HL-60/S4 treated with phorbol 12-myristate 13-acetate at 8.2 ng/mL for 4 days and 3 days (cell line): ENCODE data around the gene IGF2R.
"Not testable (repeated sequence)": the region's sequence is repeated elsewhere in the genome, so short reads cannot be mapped to it uniquely, and the experiment has no call there.

ENCODE experiments used
- in situ Hi-C: fragments of 300-500 bp; cut with MboI; formaldehyde crosslinking; loops from 2 replicates; pipeline ENCODE4 v1.15.0; 2022; ENCODE audit warnings: low sequenced_read_pairs

IGF2R gene

DNA sequence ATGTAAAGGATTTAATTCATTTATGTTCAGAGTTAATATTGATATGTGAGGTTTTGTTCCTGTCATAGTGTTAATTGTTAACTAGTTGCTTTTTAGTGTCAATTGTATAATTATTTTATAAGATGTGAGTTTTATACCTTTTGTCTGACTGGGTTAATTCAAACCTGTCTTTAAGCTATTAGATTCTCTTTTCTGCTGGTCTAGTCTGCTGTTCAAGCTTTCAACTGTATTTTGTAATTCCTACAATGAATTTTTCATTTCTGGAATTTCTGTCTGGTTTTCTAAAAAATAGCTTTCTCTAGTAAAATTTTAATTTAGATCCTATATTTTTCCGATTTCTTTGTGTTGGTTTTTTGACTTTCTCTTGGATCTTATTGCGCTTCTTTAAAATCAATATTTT, 26.5 kb downstream of the IGF2R start:
- in situ Hi-C loops: no loop called here

DNA sequence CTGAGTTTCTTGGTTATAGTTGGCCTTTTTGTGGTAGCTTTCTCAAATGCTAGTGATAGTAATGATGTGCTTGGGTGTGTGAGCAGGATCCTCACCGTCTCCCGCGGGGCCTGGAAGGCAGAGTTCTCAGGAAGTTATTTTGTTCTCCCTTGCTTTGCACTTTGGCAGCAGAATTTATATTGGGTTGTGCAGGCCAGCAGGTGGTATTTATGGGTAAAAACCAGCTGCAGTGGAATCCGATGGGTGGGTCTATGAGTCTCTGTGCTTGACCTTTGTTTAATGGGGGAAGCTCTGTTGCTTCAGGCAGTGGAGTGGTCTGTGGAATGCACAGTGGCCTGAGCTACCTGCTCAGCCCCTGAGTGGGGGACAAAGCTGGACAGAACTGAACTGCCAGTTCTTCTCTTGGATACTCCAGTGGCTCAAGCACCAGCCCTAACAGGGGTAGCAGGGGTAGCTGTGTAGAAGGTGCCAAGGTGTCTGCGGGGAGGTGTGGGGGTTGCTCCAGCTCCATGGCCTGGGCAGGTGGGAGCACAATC, 27.3 kb downstream of the IGF2R start:
- in situ Hi-C loops: no loop called here

DNA sequence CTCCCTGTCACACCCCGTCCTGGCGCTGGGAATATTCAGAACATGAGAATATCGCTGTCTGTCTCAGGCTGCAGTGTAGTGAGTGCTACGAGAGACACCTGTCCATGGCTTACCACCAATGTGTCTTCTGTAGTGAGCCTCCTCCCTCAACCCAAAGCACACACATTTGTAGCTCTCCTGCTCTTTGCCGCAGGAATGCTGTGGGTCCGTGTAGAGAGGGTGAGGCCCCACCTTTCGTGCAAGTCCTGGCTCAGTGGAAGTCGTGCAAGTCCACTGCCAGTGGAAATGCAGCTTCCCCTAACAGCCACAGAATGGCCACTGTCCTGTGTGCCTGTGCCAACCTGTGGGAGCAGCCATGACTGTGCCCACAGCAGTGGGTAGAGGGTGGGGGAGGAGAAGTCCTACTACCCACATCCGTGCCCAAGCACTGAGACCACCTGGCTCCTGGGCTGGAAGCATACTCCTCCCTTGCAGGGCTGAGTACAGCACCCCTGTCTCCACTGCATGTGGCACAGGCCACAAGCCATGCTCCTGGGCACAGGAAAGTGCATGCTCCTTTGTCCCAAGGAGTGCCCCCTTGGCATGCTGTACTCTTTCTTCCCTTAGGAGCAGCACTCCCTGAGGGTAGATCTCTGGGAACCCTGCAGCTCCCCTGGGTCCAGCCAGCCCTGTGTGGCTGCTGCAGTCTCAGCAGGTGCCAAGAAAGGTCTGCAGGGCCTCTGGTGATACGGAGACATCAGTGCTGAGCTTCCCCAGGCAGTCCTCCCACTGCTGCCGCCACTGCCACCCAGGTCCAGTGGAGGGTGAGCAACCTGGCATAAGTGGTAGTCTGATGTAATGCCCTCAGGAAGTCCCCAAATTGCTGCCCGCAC, 28.0 kb downstream of the IGF2R start:
- in situ Hi-C loops: no loop called here

DNA sequence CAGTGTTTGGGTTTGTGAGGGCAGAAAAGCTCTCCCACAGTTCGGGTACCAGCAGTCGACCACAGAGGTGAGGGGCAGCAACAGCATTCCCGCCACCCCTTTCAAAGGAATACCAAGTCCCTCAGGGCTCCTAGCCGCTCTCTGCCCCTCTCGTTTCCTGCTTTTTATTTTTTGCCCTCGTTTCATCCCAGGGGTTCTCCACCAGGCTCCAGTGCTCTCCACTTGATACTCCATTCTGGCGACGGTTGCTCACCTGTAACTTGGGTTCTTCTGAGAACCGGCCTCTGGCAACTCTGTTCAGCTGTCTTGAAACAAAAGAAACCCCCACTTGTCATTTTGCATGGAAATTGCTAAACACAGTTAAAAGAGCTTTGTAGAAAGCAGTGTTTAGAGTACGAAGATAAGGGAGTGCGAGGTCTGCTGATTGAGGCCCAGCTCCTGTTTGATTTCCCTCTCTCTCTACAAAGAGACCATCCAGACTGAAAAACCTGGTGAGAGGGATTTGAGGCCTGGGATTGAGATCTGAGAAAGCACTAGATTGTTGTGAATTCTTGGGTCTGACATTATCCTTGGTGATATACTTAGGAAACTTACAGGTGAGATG, 28.7 kb downstream of the IGF2R start:
- in situ Hi-C loops: no loop called here

DNA sequence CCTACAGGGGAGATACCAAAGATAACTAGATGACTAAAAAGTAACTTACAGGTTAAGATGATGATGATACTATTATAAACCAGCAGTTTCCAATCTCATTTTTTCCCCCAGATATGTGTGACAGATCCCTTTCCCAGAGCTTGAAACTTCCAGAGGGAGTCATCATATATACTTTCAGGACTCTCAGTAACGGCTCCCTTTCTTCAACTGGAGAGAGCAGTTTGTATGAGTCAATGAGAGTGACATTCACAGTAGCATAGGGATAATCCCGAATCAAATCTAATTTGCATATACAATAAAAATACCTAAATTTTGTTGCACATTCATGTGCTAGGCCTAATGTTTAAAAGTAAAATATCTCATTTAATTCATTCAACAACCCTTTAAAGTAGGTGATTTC, 29.7 kb downstream of the IGF2R start:
- in situ Hi-C loops: no loop called here

DNA sequence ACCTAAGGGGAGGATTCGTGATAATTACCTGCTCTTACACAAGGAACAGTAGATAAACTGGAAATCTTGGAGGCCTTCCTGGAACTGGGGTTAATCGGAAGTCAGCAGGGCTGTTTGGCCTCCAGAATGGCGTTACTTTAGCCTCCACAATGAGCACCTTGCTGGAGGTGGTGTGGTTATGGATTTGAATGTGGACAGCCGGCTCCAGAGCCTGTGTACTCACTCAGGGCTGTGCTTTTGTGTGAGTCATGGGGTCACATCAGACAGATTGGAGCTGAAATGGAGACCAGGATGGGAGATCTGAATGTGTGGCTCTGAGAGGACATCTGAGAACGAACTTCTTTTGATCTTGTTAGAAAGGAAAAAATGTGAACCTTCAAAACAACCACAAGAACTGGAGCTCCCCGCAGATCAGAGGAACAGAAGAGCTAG, 30.4 kb downstream of the IGF2R start:
- in situ Hi-C loops: no loop called here

DNA sequence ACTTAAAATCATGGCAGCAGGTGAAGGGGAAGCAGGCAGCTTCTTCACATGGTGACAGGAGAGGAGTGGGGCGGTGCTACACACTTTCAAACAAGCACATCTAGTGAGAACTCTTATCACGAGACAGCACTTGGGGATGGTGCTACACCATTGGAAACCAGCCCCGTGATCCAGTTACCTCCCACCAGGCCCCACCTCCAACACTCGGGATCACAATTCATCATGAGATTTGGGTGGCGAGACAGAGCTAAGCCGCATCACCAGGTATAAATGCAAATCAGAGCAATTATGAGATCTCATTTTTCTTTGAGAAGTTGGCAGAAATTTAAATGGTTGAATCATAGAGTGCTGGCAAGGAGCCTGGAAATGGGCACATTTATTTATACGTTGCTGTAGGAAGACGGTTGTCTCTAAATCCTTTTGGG, 31.4 kb downstream of the IGF2R start:
- in situ Hi-C loops: no loop called here

DNA sequence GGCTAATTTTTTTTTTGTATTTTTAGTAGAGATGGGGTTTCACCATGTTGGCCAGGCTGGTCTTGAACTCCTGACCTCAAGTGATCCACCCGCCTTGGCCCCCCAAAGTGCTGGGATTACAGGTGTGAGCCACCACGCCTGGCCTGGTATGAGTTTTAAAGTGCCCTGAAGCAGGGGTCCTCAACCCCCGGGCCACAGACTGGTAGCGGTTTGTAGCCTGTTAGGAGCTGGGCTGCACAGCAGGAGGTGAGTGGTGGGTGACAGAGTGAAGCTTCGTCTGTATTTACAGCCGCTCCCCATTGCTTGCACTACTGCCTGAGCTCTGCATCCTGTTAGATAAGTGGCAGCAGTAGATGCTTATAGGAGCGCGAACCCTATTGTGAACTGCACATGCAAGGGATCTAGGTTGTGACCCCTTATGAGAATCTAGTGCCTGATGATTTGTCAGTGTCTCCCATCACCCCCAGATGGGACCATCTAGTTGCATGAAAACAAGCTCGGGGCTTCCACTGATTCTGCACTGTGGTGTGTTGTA, 32.1 kb downstream of the IGF2R start:
- in situ Hi-C loops: not testable (repeated sequence)

DNA sequence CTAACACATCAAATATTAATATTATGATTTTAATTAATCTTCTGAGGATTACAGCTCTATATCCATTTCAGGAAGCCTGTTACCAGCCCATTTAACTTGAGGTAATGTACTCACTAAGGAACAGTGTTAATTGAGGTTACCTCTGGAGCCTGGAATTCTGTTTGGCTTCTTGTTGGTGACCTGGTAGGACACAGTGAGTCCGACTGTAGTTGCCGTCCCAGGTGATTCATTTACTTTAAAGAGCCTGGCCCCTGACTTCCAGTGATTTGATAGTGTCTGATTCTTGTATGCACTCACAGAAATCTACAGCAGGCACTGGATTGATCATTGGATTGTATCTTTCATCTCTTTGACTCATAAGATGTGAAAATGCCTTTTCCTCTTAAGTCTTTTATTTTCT, 34.0 kb downstream of the IGF2R start:
- in situ Hi-C loops: no loop called here

DNA sequence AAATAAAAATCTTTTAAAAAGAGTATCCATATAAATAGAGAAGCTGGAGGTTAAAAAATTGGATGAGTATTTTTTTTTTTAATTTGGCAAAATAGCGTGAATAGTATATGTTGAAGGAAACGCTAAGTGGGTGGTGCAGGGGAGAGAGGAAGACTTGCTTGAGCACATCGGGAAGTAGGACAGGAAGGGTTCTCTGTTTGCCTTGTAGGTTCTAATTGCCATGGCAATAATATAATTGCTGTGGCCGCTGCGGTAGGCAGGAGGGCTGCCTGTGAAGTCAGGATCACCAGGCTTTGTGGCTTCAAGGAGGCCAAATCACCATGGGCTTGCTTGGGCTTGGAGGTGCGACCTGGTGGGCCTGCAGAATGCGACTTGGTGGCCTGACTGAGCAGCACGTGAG, 35.1 kb downstream of the IGF2R start:
- in situ Hi-C loops: no loop called here

DNA sequence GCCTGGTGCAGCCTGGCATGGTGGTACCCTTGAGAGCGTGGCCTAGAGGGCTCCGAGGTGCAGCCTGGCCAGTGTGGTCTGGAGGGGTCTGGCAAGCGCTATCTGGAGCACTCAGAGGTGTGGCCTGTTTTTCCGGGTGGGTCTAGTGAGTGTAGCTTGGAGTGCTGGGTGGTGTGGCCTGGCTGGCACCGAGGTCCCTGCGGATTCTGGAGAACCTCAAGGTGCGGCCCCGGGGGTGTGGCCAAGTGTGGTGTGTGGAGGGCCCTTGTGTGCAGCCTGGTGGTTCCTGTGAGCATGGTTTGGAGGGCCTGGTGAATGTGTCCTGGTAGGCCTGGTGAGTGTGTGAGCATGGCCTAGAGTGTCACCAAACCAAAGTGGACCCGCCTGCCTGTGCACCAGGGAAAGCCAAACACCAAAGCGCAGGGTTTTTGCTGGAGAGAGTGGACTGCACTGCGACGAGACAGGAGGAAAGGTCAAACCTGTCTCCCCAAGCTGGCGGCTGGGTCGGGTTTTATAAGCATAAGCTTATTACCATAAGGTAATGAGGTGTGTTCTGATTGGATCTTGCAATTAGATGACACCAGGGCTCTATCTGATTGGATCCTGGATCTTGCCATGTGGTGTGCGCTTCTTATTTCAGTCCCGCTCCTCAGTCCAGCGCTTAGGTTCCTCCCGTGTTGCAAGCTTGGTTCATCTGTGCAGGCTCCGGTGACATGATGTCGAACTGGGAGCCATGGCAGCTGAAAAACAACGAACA, 35.7 kb downstream of the IGF2R start:
- in situ Hi-C loops: no loop called here

DNA sequence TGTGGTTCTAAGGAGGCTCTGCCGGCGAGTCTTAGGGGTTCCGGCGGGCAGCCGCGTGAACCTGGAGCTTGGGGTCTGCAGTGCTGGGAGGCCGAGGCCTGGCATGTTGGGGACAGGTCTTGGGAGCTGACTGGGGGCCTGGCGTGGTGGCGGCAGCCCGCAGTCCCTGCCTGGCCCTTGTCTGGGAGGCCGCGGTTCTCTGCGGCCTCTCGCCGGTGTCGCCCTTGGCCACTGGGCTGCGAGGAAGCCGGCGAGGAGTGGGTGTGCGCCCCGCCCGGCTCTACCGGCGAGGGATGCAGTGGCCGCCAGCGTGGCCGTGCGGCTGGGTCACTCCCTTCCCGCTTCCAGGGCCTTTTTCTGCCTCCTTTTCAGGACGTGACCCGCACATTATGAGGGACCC, 36.3 kb downstream of the IGF2R start:
- in situ Hi-C loops: no loop called here

DNA sequence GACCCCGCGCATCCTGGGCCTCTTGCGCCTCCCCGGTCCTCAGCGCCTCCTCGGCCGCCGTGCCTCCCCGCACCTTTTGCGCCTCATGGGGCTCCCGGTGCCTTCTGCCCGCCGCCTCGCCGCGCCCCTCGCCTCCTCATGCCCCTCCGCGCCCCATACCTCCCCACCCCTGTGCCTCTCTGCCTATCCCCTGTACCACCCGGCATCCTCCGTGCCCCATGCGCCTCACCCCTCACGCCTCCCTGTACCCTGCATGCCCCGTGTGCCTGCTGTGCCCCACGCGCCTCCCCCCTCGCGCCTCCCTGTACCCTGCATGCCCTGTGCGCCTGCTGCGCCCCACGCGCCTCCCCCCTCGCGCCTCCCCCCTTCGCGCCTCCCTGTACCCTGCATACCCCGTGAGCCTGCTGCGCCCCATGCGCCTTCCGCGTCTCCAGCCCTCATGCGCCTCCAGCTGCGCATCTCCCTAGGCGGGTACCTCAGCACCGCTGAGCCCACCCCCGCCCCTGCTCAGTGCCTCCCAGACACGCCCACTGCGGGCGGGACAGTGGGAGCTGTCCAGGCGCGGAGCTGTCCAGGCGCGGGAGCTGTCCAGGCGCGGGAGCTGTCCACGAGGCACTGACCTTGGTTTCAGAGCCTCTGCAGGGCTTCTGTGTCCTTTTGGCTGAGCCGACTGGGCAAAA, 37.1 kb downstream of the IGF2R start:
- in situ Hi-C loops: no loop called here

DNA sequence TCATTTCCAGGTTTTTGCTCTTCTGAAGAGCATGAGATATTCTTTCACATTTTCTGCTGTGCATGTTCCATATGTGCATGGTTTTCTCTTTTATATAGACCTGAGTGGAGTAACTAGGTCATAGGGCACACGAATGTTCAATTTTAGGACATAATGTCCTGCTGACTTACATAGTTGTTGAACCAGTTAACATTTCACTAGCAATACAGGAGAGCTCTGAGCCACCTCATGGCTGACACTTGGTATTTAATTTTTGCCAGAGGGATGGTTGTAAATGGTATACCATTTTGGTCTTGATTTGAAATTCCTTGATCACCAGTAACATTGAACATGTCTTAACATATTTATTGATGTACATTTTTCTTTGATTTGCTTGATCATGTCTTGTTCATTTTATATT, 38.3 kb downstream of the IGF2R start:
- in situ Hi-C loops: no loop called here

DNA sequence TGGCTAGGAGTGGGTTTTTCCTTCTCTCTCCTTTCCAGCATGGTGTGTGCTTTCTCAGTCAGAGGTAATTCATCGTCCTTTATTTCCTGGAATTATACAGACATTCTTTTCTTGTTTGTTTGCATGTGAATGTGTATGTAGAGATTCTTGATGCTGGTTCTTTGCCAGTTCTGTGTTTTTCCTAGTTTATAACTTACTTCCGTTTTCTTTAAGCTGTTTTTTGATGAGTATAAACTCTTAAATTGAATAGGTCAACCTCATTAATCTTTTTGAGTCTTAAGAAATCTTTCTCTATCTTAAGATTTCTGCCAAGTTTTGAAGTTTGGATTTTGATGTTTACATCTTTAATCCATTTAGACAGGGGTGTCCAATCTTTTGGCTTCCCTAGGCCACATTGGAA, 38.7 kb downstream of the IGF2R start:
- in situ Hi-C loops: no loop called here

DNA sequence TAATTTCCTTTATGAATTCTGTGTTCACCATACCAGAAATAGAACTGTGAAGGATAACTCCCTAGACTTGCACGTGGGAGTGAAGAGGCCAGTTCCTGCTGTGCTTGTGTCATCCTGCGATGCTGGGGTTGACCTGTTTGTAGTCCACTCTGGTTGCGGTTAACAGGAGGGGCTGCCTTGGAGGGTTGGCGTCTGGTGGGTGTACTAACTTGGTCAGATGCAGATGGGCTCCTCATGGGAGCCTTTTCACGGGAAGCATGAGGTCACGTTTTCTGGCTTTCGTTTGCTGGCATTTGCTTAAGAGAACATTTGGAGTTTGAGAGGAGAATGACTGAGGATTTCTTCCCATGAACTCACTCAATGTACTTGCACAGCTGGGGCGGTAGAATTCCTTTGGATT, 41.2 kb downstream of the IGF2R start:
- in situ Hi-C loops: no loop called here

DNA sequence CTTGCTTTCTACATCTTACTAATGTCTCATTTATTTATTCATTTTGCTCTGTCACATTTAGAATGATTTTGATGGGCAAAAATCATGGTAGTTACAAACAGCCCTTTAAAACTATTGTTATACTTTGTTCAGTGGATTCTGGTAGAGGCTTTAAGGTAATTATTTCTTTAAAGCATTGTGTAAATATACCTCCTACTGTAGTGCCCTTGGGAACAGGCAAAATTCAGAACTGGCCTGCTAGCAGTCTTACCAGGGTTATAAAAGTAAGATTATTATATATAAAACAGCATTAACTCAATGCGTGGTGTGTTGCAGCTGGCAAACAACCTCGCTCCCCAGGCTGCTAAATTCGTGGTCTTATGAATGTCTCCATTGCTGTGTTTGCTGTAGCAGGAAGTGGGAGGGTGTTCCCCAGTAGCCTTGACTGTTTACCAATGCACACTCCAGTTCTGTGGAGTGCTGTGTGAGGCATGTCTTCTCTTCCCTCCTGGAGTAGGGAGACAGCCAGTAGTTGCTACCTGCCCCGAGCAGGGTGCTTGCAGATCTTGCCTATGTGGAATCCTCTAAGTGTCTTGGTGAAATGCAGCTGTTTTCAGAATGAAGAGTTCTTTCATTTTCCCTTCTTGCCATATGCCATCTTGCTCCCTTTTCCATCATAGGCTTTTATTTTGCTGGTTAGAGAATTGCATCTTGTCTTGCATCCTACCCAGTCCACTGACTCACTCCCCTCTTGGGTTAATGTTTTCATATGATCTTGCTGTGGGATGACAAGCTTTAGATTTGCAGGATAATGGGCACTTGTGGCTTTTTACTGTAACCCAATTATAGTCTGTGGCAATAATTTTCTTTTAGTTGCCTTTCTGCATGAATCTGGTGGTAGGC, 45.3 kb downstream of the IGF2R start:
- in situ Hi-C loops: no loop called here

DNA sequence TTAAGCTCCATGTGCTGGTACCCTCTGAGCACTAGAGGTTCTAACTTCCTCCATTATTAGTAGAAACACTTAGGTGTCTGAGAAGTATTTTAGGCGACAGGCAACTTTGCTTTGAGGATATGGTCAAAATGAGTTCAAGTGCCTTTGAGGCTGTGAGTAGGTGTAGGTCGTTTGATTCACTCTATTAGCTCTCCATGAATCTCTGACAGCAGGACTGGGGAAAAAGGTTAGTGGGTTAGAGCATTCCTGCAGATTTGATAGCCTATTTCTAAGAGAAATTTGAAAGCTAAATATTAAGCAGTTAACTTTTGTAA, 45.9 kb downstream of the IGF2R start:
- in situ Hi-C loops: no loop called here

DNA sequence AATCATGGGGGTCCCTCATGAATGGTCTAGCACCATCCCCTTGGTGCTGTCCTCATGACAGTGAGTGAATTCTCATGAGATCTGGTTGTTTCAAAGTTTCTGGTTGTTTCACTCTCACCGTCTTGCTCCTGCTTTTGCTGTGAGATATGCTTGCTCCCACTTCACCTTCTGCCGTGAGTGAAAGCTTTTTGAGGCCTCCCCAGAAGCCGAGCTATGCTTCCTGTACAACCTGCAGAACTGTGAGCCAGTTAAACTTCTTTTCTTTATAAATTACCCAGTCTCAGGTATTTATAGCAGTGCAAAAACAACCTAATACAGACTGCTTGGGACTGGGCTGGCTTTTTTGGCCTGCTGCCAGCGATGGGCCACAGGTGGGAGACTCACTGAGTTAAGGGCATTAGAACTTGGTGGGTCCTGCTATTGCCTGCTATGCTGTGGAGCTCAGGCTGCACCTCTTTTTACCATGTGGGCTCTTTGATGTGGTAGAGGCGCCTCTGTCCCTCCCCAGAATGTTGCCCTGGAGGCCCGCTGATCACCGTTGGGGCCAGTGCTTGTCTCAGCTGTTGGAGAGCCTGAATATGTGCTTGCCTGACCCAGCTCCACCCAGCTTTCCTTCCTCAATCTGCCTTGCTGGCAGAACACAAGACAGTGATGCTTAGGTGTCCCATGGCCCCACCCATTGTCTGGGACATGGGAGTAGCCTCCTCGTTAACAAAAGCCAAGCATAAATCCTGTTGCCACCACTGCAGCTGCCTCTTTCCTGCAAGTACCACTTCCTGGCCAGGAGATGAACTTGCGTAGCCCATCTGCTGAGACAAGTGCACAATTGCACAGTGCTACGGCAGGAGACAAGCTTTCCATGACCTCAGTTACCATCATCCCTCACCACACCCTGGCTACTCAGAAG, 47.1 kb downstream of the IGF2R start:
- in situ Hi-C loops: no loop called here
